MM.1S (cell line): ENCODE measurements around the gene HOXC10.

Experiments
- CTCF ChIP-seq: fragments of 300-600 bp; sonication (generic); IDR thresholded peaks from 2 replicates; pipeline ENCODE4 v1.5.1; 2016; ENCODE audit warnings: antibody characterized with exemption, low read length, mixed read lengths
- EZH2 ChIP-seq: fragments of 300-600 bp; sonication (generic); optimal IDR thresholded peaks from 2 replicates; pipeline ENCODE3; 2017; ENCODE audit warnings: low read depth, mild to moderate bottlenecking, antibody characterized with exemption, low read length, mixed read lengths
- EZH2phosphoT487 ChIP-seq: fragments of 300-600 bp; sonication (generic); IDR thresholded peaks from 2 replicates; pipeline ENCODE4 v1.6.1; 2018; ENCODE audit warnings: antibody characterized with exemption, low read length

- no peak for TF ChIP-seq CTCF
- no peak for TF ChIP-seq EZH2phosphoT487
- no peak for TF ChIP-seq EZH2
Measured at GRCh38 chr12:53956251-53956887, 28.6 kb upstream of the HOXC10 start.
